H1 (cell line): ENCODE measurements around the gene ADAMTS8. TPM values are rescaled to one million over a fixed set of nuclear protein-coding genes. Genes with fewer than 3 reads are reported as not detected.

ENCODE experiments used
- CTCF ChIA-PET: fragments of 300-600 bp; sonication (Branson Sonifier 250); formaldehyde crosslinking; loops from one replicate; lab custom pipeline; 2021; ENCODE audit not compliant: partially characterized antibody; lab: Charles Lee
- POLR2A ChIA-PET: fragments of 300-600 bp; sonication (Branson Sonifier 250); formaldehyde crosslinking; loops from one replicate; lab custom pipeline; 2021; ENCODE audit warnings: inconsistent platforms; ENCODE audit not compliant: partially characterized antibody; lab: Charles Lee
- DNase-seq, 2 experiments: peaks; one replicate each; pipeline versions ENCODE4 v3.0.0 to v3.0.0-alpha.2; 2010 to 2022; ENCODE audit warnings: low spot score in 2 of 2, low read depth in 1 of 2, mixed read lengths in 1 of 2
- FAIRE-seq: peaks from 2 replicates; lab custom pipeline; 2011; peaks lifted over from hg19 to GRCh38; lab: Jason Lieb, UNC
- H2AFZ ChIP-seq: 2 replicates; pipeline ENCODE4 v1.8.1; 2012; ENCODE audit warnings: low read length, inconsistent platforms
- H2AK5ac ChIP-seq: 2 replicates; pipeline ENCODE4 v1.6.1; 2013; ENCODE audit warnings: low read depth, low read length
- H2BK120ac ChIP-seq: replicated peaks from 2 replicates; pipeline ENCODE3; 2013; ENCODE audit warnings: low read depth, low read length, inconsistent platforms
- H2BK12ac ChIP-seq: 2 replicates; pipeline ENCODE4 v1.6.1; 2013; ENCODE audit warnings: low read depth, low read length
- H2BK15ac ChIP-seq: 2 replicates; pipeline ENCODE4 v1.6.1; 2013; ENCODE audit warnings: low read length
- H2BK20ac ChIP-seq: 2 replicates; pipeline ENCODE4 v1.6.1; 2013; ENCODE audit warnings: low read length
- H2BK5ac ChIP-seq: 2 replicates; pipeline ENCODE4 v1.6.1; 2013; ENCODE audit warnings: low read depth, low read length
- H3K14ac ChIP-seq: 2 replicates; pipeline ENCODE4 v1.6.1; 2013; ENCODE audit warnings: inconsistent platforms; ENCODE audit not compliant: insufficient read length
- H3K18ac ChIP-seq: 2 replicates; pipeline ENCODE4 v1.6.1; 2013; ENCODE audit warnings: low read length; ENCODE audit errors: extremely low read depth
- H3K23ac ChIP-seq: 2 replicates; pipeline ENCODE4 v1.6.1; 2013; ENCODE audit warnings: inconsistent platforms; ENCODE audit not compliant: insufficient read length
- H3K23me2 ChIP-seq: 2 replicates; pipeline ENCODE4 v1.6.1; 2013; ENCODE audit warnings: low read depth, low read length
- H3K27ac ChIP-seq: 2 replicates; pipeline ENCODE4 v1.6.1; 2011; ENCODE audit warnings: low read depth, low read length, inconsistent platforms
- H3K27me3 ChIP-seq, 4 experiments: replicated peaks in 1 of 4; 1 replicate in 1 of 4; 2 replicates in 3 of 4; pipeline versions ENCODE4 v1.6.1 to v1.8.1; 2011 to 2013; ENCODE audit warnings: low read length in 3 of 4, mild to moderate bottlenecking in 3 of 4, inconsistent platforms in 2 of 4, mixed read lengths in 2 of 4, moderate library complexity in 1 of 4; ENCODE audit not compliant: control insufficient read depth in 3 of 4, insufficient read depth in 3 of 4; ENCODE audit errors: extremely low read depth in 1 of 4
- H3K36me3 ChIP-seq, 4 experiments: 2 replicates each; pipeline versions ENCODE4 v1.6.1 to v1.8.1; 2011 to 2013; ENCODE audit warnings: mild to moderate bottlenecking in 4 of 4, low read length in 3 of 4, moderate library complexity in 2 of 4, control low read depth in 1 of 4, inconsistent platforms in 1 of 4; ENCODE audit not compliant: insufficient read depth in 4 of 4, control insufficient read depth in 2 of 4
- H3K4ac ChIP-seq: replicated peaks from 2 replicates; pipeline ENCODE3; 2013; ENCODE audit warnings: low read length, low read depth, mixed read lengths, inconsistent platforms; ENCODE audit not compliant: insufficient read length
- H3K4me1 ChIP-seq, 4 experiments: replicated peaks in 1 of 4; 1 replicate in 1 of 4; 2 replicates in 3 of 4; pipeline versions ENCODE4 v1.6.1 to v1.8.1; 2011 to 2013; ENCODE audit warnings: low read length in 3 of 4, inconsistent platforms in 2 of 4, mixed read lengths in 1 of 4; ENCODE audit not compliant: insufficient read depth in 4 of 4, control insufficient read depth in 3 of 4
- H3K4me2 ChIP-seq, 2 experiments: 2 replicates each; pipeline versions ENCODE4 v1.6.1 to v1.8.1; 2011 to 2013; ENCODE audit warnings: low read depth in 2 of 2, low read length in 2 of 2, control low read depth in 1 of 2, inconsistent platforms in 1 of 2, mild to moderate bottlenecking in 1 of 2; ENCODE audit not compliant: insufficient read depth in 1 of 2
- H3K4me3 ChIP-seq, 4 experiments: fragments of 200-600, 300-600 bp in 1 of 4; sonication (generic), shearing (Covaris generic), sonication (Bioruptor Twin) in 1 of 4; 2 replicates each; pipeline versions ENCODE4 v1.5.1 to v1.8.1; 2011 to 2016; ENCODE audit warnings: low read length in 4 of 4, low read depth in 3 of 4, control low read depth in 2 of 4, inconsistent platforms in 2 of 4, mild to moderate bottlenecking in 2 of 4, mixed read lengths in 1 of 4, moderate library complexity in 1 of 4; ENCODE audit not compliant: insufficient read depth in 2 of 4; ENCODE audit errors: extremely low read depth in 1 of 4
- H3K56ac ChIP-seq: replicated peaks from 2 replicates; pipeline ENCODE3; 2013; ENCODE audit warnings: low read depth, mild to moderate bottlenecking, mixed read lengths, low read length, inconsistent platforms; ENCODE audit not compliant: insufficient read length
- H3K79me1 ChIP-seq: 2 replicates; pipeline ENCODE4 v1.6.1; 2013; ENCODE audit warnings: low read depth, low read length, control low read depth
- H3K79me2 ChIP-seq, 2 experiments: 2 replicates each; pipeline versions ENCODE4 v1.6.1 to v1.8.1; 2012 to 2013; ENCODE audit warnings: low read length in 2 of 2, mild to moderate bottlenecking in 2 of 2, inconsistent platforms in 1 of 2; ENCODE audit not compliant: insufficient read depth in 2 of 2, control insufficient read depth in 1 of 2
- H3K9ac ChIP-seq, 4 experiments: replicated peaks in 1 of 4; 1 replicate in 1 of 4; 2 replicates in 3 of 4; pipeline versions ENCODE4 v1.6.1 to v1.8.1; 2011 to 2013; ENCODE audit warnings: low read depth in 3 of 4, low read length in 3 of 4, control low read depth in 2 of 4, mild to moderate bottlenecking in 2 of 4, moderate library complexity in 2 of 4, inconsistent platforms in 1 of 4; ENCODE audit errors: extremely low read depth in 1 of 4
- H3K9me3 ChIP-seq, 2 experiments: 2 replicates each; pipeline versions ENCODE4 v1.6.1 to v1.8.1; 2012 to 2013; ENCODE audit warnings: mild to moderate bottlenecking in 2 of 2, moderate library complexity in 2 of 2, control low read depth in 1 of 2, inconsistent platforms in 1 of 2, low read depth in 1 of 2, low read length in 1 of 2, mixed read lengths in 1 of 2; ENCODE audit not compliant: insufficient read depth in 2 of 2
- H4K20me1 ChIP-seq, 2 experiments: replicated peaks in 1 of 2; 2 replicates each; pipeline versions ENCODE3 to v1.8.1; 2011 to 2013; ENCODE audit warnings: inconsistent platforms in 2 of 2, low read length in 2 of 2, mild to moderate bottlenecking in 1 of 2; ENCODE audit not compliant: insufficient read depth in 2 of 2, control insufficient read depth in 1 of 2
- H4K5ac ChIP-seq: 2 replicates; pipeline ENCODE4 v1.6.1; 2013; ENCODE audit warnings: low read length, low read depth, mixed read lengths, inconsistent platforms; ENCODE audit not compliant: insufficient read length
- H4K8ac ChIP-seq: 2 replicates; pipeline ENCODE4 v1.8.0; 2013; ENCODE audit warnings: mild to moderate bottlenecking, moderate library complexity, low read length, inconsistent platforms; ENCODE audit not compliant: insufficient read depth; ENCODE audit errors: extremely low read depth
- H4K91ac ChIP-seq: replicated peaks from 2 replicates; pipeline ENCODE3; 2013; ENCODE audit warnings: low read length, mixed read lengths, inconsistent platforms; ENCODE audit not compliant: insufficient read length
- ATF2 ChIP-seq: IDR thresholded peaks from 2 replicates; pipeline ENCODE4 v1.6.1; 2012; ENCODE audit warnings: low read length, inconsistent platforms
- CHD2 ChIP-seq: IDR thresholded peaks from 2 replicates; pipeline ENCODE4 v1.6.1; 2012; ENCODE audit warnings: low read length, improper control_type of control experiment
- EGR1 ChIP-seq: IDR thresholded peaks from 2 replicates; pipeline ENCODE4 v1.6.1; 2011; ENCODE audit warnings: low read depth, low read length, borderline replicate concordance
- HDAC6 ChIP-seq: IDR thresholded peaks from one replicate; pipeline ENCODE4 v1.7.1; 2012; ENCODE audit warnings: low read depth, mild to moderate bottlenecking, inconsistent platforms, low read length, moderate library complexity
- KDM1A ChIP-seq: fragments of 200-600, 300-600 bp; sonication (generic); IDR thresholded peaks from 2 replicates; pipeline ENCODE4 v1.7.1; 2016; ENCODE audit warnings: mild to moderate bottlenecking, low read length, borderline replicate concordance
- NANOG ChIP-seq: IDR thresholded peaks from 2 replicates; pipeline ENCODE4 v1.6.1; 2011; ENCODE audit warnings: low read length, low read depth, mild to moderate bottlenecking, inconsistent platforms; ENCODE audit not compliant: insufficient read depth, poor library complexity, severe bottlenecking
- SIX5 ChIP-seq: IDR thresholded peaks from 2 replicates; pipeline ENCODE4 v1.6.1; 2011; ENCODE audit warnings: mild to moderate bottlenecking, low read depth, low read length
- TAF7 ChIP-seq: optimal IDR thresholded peaks from 2 replicates; pipeline ENCODE3; 2011; ENCODE audit warnings: low read depth, mild to moderate bottlenecking, inconsistent platforms, low read length, moderate library complexity, borderline replicate concordance
- TCF12 ChIP-seq: IDR thresholded peaks from 2 replicates; pipeline ENCODE4 v1.6.1; 2011; ENCODE audit warnings: low read depth, mild to moderate bottlenecking, low read length
- TEAD4 ChIP-seq: IDR thresholded peaks from 2 replicates; pipeline ENCODE4 v1.6.1; 2012; ENCODE audit warnings: low read depth, low read length, inconsistent platforms, mixed read lengths
- YY1 ChIP-seq: IDR thresholded peaks from 2 replicates; pipeline ENCODE4 v1.6.1; 2011; ENCODE audit warnings: low read depth, mild to moderate bottlenecking, low read length
- ZNF274 ChIP-seq: IDR thresholded peaks from 2 replicates; pipeline ENCODE4 v1.7.0; 2012; ENCODE audit warnings: low read length, borderline replicate concordance; ENCODE audit errors: extremely low read depth
- polyA plus RNA-seq, 7 experiments: library from polyadenylated mRNA; depleted of rRNA in 3 of 7; stranded (reverse) in 5 of 7; unstranded in 2 of 7; fragments of >200 nt in 5 of 7; fragments of 200-250 nt in 2 of 7; gene quantifications; 1 replicate in 5 of 7; 2 replicates in 1 of 7; 4 replicates in 1 of 7; pipeline versions ENCODE4 v1.2.1 to v1.2.3, GENCODE V29; 2011 to 2013; ENCODE audit warnings: missing spikeins in 2 of 7, mixed read lengths in 2 of 7
- total RNA-seq: library from RNA; stranded (reverse); fragmentation: NEBNext Ultra II Directional; extraction: Animal tissue kit (Norgen Biotek cat#: 25700); gene quantifications from 2 replicates; pipeline ENCODE4 v1.2.1, GENCODE V29; 2021

Gene ADAMTS8
- total and polyA plus RNA-seq, 2 of the 8 experiments (the other 6 are each of a cell fraction or from before 2014, with no cell fraction given), result 9.3 to 16.6 TPM

- Histone ChIP-seq H3K14ac (no peak overlapping the region), H3K79me2 (no peaks in the 10 kb centered on the region), H4K91ac (no peak overlapping the region), H2AK5ac (no peak overlapping the region), H4K20me1 (peaks cover 0 to 2% of the 10 kb centered on the region in 2 experiments), H3K23ac (no peak overlapping the region), H2AFZ (no peak overlapping the region), H2BK5ac (no peak overlapping the region), H3K9me3 (no peaks in the 10 kb centered on the region), H2BK12ac (no peak overlapping the region), H3K4me1 (no peaks in the 10 kb centered on the region)
- FAIRE-seq, result no peak
- TF ChIP-seq NANOG (no peak), KDM1A (no peak), TEAD4 (no peak), CHD2 (no peak), SIX5 (no peak), EGR1 (no peak), YY1 (no peak), TCF12 (no peak), ZNF274 (no peak), TAF7 (no peak), ATF2 (no peak), HDAC6 (no peak)
- TF ChIP-seq, all 59 proteins: peak for 0
- ChIA-PET POLR2A (no interaction called here), CTCF (interaction anchor here (1.5 to 2.3 kb wide), 4 partner anchors 14 to 87 kb away, joined by 5 to 16 read pairs (median 6); no protein-coding TSS in a partner anchor)
- no peak overlapping the region for H3K56ac ChIP-seq
- no peak for DNase-seq
- H3K4ac ChIP-seq, result no peak overlapping the region
- no peaks in the 10 kb centered on the region for H3K27me3 ChIP-seq
- no peaks in the 10 kb centered on the region for H3K79me1 ChIP-seq
- no peak overlapping the region for H3K27ac ChIP-seq
- H2BK15ac ChIP-seq, result no peak overlapping the region
- no peak overlapping the region for H3K9ac ChIP-seq
- H3K4me2 ChIP-seq, result no peak overlapping the region
- no peaks in the 10 kb centered on the region; a peak in 1 of 8 replicates for H3K36me3 ChIP-seq
- H2BK20ac ChIP-seq, result no peak overlapping the region
- peaks cover 2% of the 10 kb centered on the region; the same call in 1 of the 2 replicates for H3K23me2 ChIP-seq
- H4K5ac ChIP-seq, result no peak overlapping the region
- H3K18ac ChIP-seq, result no peak overlapping the region
- no peak overlapping the region for H3K4me3 ChIP-seq
- no peak overlapping the region for H2BK120ac ChIP-seq
- H4K8ac ChIP-seq, result no peak overlapping the region
These were observed 35.9 kb upstream of the ADAMTS8 start for GRCh38 chr11:130464291-130464812.
